CD8-positive, alpha-beta memory T cell (primary cell): ENCODE measurements around the gene ADRA2C. TPM values are rescaled to one million over a fixed set of nuclear protein-coding genes. Genes with fewer than 3 reads are reported as not detected.

Experiments used
- CTCF ChIA-PET: fragments of 350-600 bp; sonication (Branson Sonifier 250); formaldehyde crosslinking; loops from one replicate; lab custom pipeline; 2021; ENCODE audit warnings: antibody characterized with exemption; lab: Charles Lee
- POLR2A ChIA-PET: fragments of 350-600 bp; sonication (Branson Sonifier 250); formaldehyde crosslinking; loops from one replicate; lab custom pipeline; 2021; ENCODE audit warnings: antibody characterized with exemption; lab: Charles Lee
- DNase-seq, 5 donors: peaks; one replicate each; pipeline versions ENCODE4 v3.0.0 to v3.0.0-alpha.2; 2020 to 2022; ENCODE audit warnings: mixed read lengths in 1 of 5
- H3K27ac ChIP-seq: one replicate; pipeline ENCODE4 v1.7.0; 2013; ENCODE audit warnings: low read depth, mild to moderate bottlenecking, low read length, moderate library complexity
- H3K27me3 ChIP-seq: 2 replicates; pipeline ENCODE4 v1.7.0; 2013; ENCODE audit warnings: low read length, mild to moderate bottlenecking; ENCODE audit not compliant: insufficient read depth, poor library complexity, severe bottlenecking
- H3K36me3 ChIP-seq: 2 replicates; pipeline ENCODE4 v1.7.0; 2013; ENCODE audit warnings: mild to moderate bottlenecking, low read length, moderate library complexity; ENCODE audit not compliant: insufficient read depth
- H3K4me1 ChIP-seq: 2 replicates; pipeline ENCODE4 v1.7.0; 2013; ENCODE audit warnings: mild to moderate bottlenecking, low read length, moderate library complexity; ENCODE audit not compliant: insufficient read depth
- H3K4me3 ChIP-seq: 2 replicates; pipeline ENCODE4 v1.7.0; 2013; ENCODE audit warnings: mild to moderate bottlenecking, low read length
- H3K9me3 ChIP-seq: 2 replicates; pipeline ENCODE4 v1.7.0; 2013; ENCODE audit warnings: mild to moderate bottlenecking, low read length
- H3K27ac Mint-ChIP-seq, 8 donors: one replicate each; pipeline ENCODE4 v1.8.0; 2020 to 2021; ENCODE audit warnings: mixed read lengths in 8 of 8, mild to moderate bottlenecking in 6 of 8, inconsistent platforms in 3 of 8, moderate library complexity in 3 of 8
- H3K27me3 Mint-ChIP-seq, 2 donors: one replicate each; pipeline ENCODE4 v1.8.0; 2020 to 2021; ENCODE audit warnings: mixed read lengths in 2 of 2, mild to moderate bottlenecking in 1 of 2, moderate library complexity in 1 of 2
- H3K36me3 Mint-ChIP-seq, 3 donors: one replicate each; pipeline ENCODE4 v1.8.0; 2020 to 2021; ENCODE audit warnings: mixed read lengths in 3 of 3, inconsistent platforms in 1 of 3, mild to moderate bottlenecking in 1 of 3
- H3K4me1 Mint-ChIP-seq, 3 donors: one replicate each; pipeline ENCODE4 v1.8.0; 2020 to 2021; ENCODE audit warnings: mixed read lengths in 3 of 3, inconsistent platforms in 1 of 3, mild to moderate bottlenecking in 1 of 3
- H3K4me3 Mint-ChIP-seq, 7 donors: one replicate each; pipeline ENCODE4 v1.8.0; 2020 to 2021; ENCODE audit warnings: mixed read lengths in 7 of 7, mild to moderate bottlenecking in 6 of 7, moderate library complexity in 4 of 7, inconsistent platforms in 2 of 7
- H3K9me3 Mint-ChIP-seq, 5 donors: one replicate each; pipeline ENCODE4 v1.8.0; 2020 to 2022; ENCODE audit warnings: mixed read lengths in 5 of 5, mild to moderate bottlenecking in 3 of 5, moderate library complexity in 2 of 5, inconsistent platforms in 1 of 5
- polyA plus RNA-seq: library from polyadenylated mRNA; unstranded; fragments of 300-500 nt; fragmentation: Illumina TruSeq; gene quantifications from one replicate; pipeline ENCODE4 v1.2.3, GENCODE V29; 2021
- total RNA-seq, 2 experiments: library from RNA; stranded (reverse); gene quantifications; one replicate each; pipeline ENCODE4 v1.2.3, GENCODE V29; 2021

ADRA2C gene
- total and polyA plus RNA-seq, 3 experiments from 2014 or later: not detected

DNA sequence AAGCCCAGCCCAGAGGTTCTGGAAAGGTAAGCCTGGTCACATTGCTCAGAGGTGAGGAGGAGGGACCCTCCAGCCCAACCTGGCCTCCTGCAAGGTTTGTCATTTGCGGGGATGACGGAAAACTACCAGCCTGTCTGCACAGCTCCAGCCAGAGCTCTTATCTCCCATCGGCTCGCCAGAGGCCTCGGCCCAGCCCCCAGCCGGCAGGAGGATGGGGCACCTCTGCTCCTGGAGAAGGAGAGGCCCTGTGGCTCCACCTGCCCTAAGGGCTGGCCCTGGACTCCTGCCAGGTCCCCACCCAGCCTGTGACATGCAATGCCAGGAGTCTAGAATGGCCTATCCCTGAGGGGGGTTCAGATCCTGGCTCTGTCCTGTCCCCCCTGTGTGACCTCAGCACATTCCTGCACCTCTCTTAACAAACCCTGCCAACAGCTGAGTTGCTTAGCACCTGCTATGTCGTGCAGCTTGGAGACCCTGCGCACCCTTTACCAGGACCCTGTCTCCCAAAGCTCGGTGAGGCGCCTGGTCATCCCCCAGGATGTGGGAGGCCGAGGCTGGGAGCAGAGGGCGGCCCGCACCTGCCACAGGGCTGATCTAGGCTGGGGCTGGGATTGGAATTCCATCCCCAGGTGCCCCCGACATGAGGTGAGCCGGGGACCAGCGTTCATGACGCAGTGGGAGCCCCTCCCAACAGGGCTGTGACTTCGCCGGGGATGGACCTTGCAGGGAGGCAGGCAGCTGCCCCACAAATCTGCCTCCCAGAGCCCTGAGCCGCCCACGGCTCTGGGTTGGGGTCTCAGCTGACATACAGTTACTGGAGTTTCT is 14.4 kb downstream of the ADRA2C start:
- ChIA-PET CTCF (no interaction called here), POLR2A (no interaction called here)
- H3K27me3 Mint-ChIP-seq: peaks cover 4 to 7% of the 10 kb centered on the region in 2 donors
- Histone ChIP-seq H3K4me3 (no peak overlapping the region), H3K36me3 (no peaks in the 10 kb centered on the region), H3K9me3 (no peaks in the 10 kb centered on the region), H3K4me1 (no peaks in the 10 kb centered on the region), H3K27me3 (no peaks in the 10 kb centered on the region), H3K27ac (no peak overlapping the region)
- no peak overlapping the region for H3K4me3 Mint-ChIP-seq
- no peaks in the 10 kb centered on the region for H3K4me1 Mint-ChIP-seq
- peaks cover 0 to 2% (median 0%) of the 10 kb centered on the region in 5 donors for H3K9me3 Mint-ChIP-seq
- H3K27ac Mint-ChIP-seq: peak overlapping the region in 1 of 8 donors; percentile 50
- DNase-seq: no peak
- H3K36me3 Mint-ChIP-seq: no peaks in the 10 kb centered on the region

DNA sequence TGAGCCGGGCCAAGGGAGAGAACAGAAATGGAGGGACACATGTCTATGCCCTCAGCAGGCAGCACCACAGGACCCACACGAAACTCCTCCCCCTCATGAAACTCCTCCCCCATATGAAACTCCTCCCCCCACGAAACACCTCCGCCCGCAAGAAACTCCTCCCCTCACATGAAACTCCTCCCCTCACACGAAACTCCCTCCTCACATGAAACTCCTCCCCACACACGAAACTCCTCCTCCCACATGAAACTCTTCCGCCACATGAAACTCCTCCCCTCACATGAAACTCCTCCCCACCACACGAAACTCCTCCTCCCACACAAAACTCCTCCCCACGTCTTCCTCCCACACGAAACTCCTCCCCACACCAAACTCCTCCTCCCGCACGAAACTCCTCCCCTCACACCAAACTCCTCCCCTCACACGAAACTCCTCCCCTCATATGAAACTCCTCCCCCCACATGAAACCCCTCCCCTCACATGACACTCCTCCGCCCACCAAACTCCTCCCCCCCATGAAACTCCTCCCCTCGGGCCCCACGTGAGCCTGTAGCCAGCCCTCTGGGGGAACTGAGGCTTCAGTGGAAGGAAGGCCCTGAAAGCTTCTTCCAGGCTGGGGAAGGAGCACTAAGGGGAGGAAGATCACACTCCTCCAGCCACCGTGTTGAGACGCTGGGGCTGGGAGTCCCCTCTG is 15.2 kb downstream of the ADRA2C start:
- no peaks in the 10 kb centered on the region for H3K27me3 ChIP-seq

DNA sequence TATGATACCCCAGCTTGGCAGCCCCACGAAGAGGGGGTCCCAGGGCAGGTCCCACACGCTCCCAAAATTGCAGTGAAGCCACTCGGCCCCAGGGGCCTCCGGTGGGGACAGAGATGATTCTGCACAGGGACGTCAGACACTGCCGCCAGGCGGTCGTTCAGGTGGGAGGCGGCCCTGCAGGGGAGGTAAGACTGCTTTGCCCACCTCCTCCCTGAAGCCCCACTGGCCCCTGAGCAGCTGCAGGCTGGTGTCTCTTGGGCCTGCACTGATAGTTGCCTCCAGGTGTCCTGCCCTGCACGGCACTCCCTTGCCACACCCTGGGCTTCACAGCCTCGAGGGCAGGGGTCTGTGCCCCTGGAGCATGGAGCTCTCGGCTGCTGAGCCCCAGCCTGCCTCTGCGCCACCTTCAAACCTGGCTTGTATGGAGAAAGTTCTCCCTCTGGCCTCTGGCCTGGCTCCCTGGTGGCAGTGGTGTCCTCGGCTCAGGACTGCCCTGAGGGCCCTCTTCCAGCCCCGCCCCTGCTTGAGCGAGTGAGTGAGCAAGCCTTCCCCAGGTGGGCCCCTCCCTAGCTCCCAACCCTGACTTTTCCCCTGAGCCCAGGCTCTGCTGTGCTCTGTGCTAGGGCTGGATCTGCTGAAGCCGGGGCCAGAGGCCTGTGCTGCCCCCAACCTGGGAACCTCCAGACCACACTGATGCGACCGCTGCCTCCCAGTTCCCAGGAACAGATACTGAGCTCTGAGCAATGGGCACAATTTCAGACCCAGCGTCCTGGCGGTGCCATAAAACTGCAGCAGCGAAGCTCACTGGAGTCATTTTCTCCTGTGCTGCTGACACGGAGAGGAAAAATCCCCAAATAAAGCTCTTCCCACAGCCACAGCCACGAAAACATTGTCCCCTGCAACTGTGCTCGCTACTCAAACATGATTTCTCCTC is 16.1 kb downstream of the ADRA2C start:
- no peak overlapping the region for H3K4me3 Mint-ChIP-seq
- Histone ChIP-seq H3K4me3 (no peak overlapping the region), H3K27me3 (no peaks in the 10 kb centered on the region), H3K9me3 (no peaks in the 10 kb centered on the region), H3K36me3 (no peaks in the 10 kb centered on the region), H3K27ac (no peak overlapping the region), H3K4me1 (no peaks in the 10 kb centered on the region)
- H3K27ac Mint-ChIP-seq: no peak overlapping the region
- peaks cover 4 to 7% of the 10 kb centered on the region in 2 donors for H3K27me3 Mint-ChIP-seq
- peaks cover 0 to 2% (median 0%) of the 10 kb centered on the region in 5 donors for H3K9me3 Mint-ChIP-seq
- ChIA-PET CTCF (no interaction called here), POLR2A (no interaction called here)
- H3K4me1 Mint-ChIP-seq: no peaks in the 10 kb centered on the region
- DNase-seq: no peak
- H3K36me3 Mint-ChIP-seq: no peaks in the 10 kb centered on the region

More for the DNA sequence above, 15.2 kb downstream of the ADRA2C start:
- Histone ChIP-seq H3K4me1 (no peaks in the 10 kb centered on the region), H3K36me3 (no peaks in the 10 kb centered on the region), H3K27ac (no peak overlapping the region), H3K4me3 (no peak overlapping the region), H3K9me3 (no peaks in the 10 kb centered on the region)
- ChIA-PET POLR2A (no interaction called here), CTCF (no interaction called here)
- no peaks in the 10 kb centered on the region for H3K4me1 Mint-ChIP-seq
- no peak overlapping the region for H3K27ac Mint-ChIP-seq
- H3K36me3 Mint-ChIP-seq: no peaks in the 10 kb centered on the region
- no peak for DNase-seq
- H3K27me3 Mint-ChIP-seq: peaks cover 4 to 7% of the 10 kb centered on the region in 2 donors
- peaks cover 0 to 2% (median 0%) of the 10 kb centered on the region in 5 donors for H3K9me3 Mint-ChIP-seq
- no peak overlapping the region for H3K4me3 Mint-ChIP-seq

DNA sequence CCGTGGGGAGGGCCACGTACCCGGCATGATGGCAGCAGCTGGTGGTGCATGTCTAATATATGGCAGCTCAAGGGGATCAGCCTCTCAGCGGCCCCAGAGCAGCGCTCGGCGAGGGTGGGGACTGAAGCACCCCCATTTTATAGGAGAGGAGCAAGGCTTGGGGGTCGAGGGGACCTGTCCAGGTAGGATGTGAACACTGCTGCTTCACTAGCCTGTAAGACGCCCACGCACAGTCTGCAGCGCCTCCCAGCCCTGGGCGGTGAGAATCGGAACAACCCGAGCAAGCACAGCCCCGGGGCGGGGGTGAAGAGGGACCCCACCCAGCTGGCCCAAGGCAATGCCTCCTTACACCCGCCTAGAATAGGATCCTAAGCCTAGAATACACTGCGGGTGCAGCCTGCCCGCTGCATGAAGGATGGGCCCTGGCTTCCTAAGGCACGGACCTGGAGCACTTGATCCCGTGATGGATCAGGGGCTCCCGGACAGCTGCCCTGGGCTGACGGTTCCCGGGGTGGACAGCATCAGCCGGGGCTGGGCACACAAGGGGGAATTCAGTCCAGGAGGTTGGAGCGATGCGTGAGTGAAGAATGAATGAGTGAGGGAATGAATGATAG is 17.6 kb downstream of the ADRA2C start:
- no peaks in the 10 kb centered on the region for H3K27me3 ChIP-seq
- no peaks in the 10 kb centered on the region for H3K9me3 Mint-ChIP-seq
- H3K27ac ChIP-seq: no peak overlapping the region
- no peaks in the 10 kb centered on the region for H3K9me3 ChIP-seq
- no peak overlapping the region for H3K4me3 ChIP-seq
- no peak overlapping the region for H3K27ac Mint-ChIP-seq
- no peak for DNase-seq
- peaks cover 0 to 7% of the 10 kb centered on the region in 2 donors for H3K27me3 Mint-ChIP-seq
- H3K36me3 Mint-ChIP-seq: no peaks in the 10 kb centered on the region
- H3K4me1 Mint-ChIP-seq: no peaks in the 10 kb centered on the region
- ChIA-PET CTCF (no interaction called here), POLR2A (no interaction called here)
- H3K4me1 ChIP-seq: no peaks in the 10 kb centered on the region
- no peak overlapping the region for H3K4me3 Mint-ChIP-seq
- no peaks in the 10 kb centered on the region for H3K36me3 ChIP-seq

DNA sequence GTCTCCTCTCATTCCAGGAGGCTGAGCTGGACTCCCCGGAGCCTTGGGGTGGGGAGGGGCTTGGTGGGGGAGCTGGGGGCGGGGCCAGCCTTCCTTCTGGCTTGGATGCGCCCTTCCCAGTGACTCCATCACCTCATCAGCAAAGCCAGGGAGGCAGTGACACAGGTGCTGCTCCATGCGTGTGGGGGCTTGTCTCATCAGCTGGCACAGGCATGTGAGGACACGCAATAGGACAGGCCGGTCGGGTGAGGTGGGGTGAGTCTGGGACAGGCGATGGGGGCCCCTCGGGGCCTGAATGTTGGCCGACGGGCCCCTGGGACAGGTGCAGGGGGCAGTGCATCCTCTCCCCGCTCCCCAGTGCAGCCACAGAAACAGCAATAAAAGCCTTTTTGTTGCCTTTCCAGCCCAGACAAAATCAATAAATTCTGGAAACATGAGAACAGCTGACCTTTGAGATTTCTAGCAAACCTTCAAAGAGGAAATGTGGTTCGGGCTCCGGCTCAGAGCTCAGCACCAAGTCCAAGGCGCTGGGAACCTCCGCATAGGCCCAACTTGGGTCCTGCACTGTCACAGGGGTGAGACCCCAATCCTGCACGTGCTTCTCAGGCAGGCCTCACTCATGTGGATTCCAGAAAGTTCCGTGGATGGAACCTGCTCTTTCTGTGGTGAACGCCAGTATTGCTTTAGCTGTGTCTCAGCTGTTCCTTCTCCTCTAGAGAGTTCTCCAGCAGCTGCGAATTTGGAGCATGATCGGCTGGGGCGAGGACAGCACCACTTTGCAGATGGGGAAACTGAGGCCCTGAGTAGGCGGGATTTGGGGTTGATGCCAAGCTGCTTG is 18.5 kb downstream of the ADRA2C start:
- H3K27ac Mint-ChIP-seq: no peak overlapping the region
- CTCF ChIA-PET: no interaction called here

DNA sequence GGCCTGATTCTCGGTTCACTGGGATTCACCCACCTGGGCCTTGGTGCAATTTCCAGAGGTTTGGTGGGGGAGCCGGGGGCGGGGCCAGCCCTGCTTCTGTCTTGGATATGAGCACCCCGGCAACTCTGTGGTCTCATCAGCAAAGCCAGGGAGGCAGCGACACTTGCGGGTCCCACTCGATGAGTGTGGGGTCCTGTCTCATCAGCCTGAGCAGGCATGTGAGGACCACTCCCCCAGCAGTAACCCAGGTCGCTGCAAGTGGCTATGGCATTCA is 19.0 kb downstream of the ADRA2C start:
- Mint-ChIP-seq H3K9me3 (no peaks in the 10 kb centered on the region), H3K36me3 (no peaks in the 10 kb centered on the region), H3K27me3 (peaks cover 1 to 7% of the 10 kb centered on the region in 2 donors), H3K4me3 (no peak overlapping the region), H3K4me1 (no peaks in the 10 kb centered on the region), H3K27ac (no peak overlapping the region)
- Histone ChIP-seq H3K27ac (no peak overlapping the region), H3K27me3 (no peaks in the 10 kb centered on the region), H3K4me1 (no peaks in the 10 kb centered on the region), H3K4me3 (no peak overlapping the region), H3K36me3 (no peaks in the 10 kb centered on the region), H3K9me3 (no peaks in the 10 kb centered on the region)
- ChIA-PET POLR2A (no interaction called here), CTCF (no interaction called here)
- no peak for DNase-seq

More for the DNA sequence above, 18.5 kb downstream of the ADRA2C start:
- Mint-ChIP-seq H3K9me3 (no peaks in the 10 kb centered on the region), H3K36me3 (no peaks in the 10 kb centered on the region), H3K27me3 (peaks cover under 1 to 7% of the 10 kb centered on the region in 2 donors), H3K4me3 (no peak overlapping the region), H3K4me1 (no peaks in the 10 kb centered on the region)
- no peaks in the 10 kb centered on the region for H3K4me1 ChIP-seq
- H3K27ac ChIP-seq: no peak overlapping the region
- POLR2A ChIA-PET: no interaction called here
- no peaks in the 10 kb centered on the region for H3K36me3 ChIP-seq
- no peak for DNase-seq
- no peak overlapping the region for H3K4me3 ChIP-seq
- no peaks in the 10 kb centered on the region for H3K9me3 ChIP-seq
- H3K27me3 ChIP-seq: no peaks in the 10 kb centered on the region

DNA sequence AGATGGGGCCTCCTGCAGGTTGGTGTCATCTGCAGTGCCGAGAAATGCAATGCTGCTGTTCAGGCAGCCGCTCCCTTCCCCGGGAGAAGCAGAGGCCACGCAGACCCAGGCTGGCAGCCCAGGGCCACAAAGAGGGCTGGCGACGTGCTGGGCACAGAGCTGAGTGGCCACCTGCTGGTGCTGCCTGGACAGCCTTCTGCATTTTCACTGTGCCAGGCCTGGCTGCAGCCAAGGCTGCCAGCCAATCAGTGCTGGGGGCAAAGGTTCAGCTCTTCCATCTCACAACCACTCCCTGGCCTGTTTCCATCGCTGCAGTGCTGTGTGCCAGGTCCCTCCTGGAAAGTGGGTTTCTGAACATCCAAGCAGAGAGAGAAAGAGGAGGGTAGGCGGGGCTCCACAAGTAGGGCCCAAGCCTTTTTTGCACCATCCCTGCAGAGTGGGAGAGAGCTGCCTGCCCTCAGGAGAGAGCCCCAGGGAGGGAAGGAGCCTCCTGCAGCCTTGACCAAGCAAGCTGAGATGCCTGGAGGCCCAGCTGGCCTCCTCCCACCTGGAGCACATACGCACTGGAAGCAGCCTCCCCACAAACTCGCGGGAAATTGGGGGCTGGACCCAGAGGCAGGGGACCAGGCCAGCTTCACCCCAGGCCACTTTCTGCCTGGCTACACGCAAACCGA is 20.1 kb downstream of the ADRA2C start:
- POLR2A ChIA-PET: no interaction called here
- Histone ChIP-seq H3K9me3 (no peaks in the 10 kb centered on the region), H3K36me3 (no peaks in the 10 kb centered on the region), H3K4me3 (no peak overlapping the region), H3K4me1 (no peaks in the 10 kb centered on the region), H3K27me3 (no peaks in the 10 kb centered on the region), H3K27ac (no peak overlapping the region)
- Mint-ChIP-seq H3K4me3 (no peak overlapping the region), H3K36me3 (no peaks in the 10 kb centered on the region), H3K27me3 (peaks cover 1 to 16% of the 10 kb centered on the region in 2 donors), H3K27ac (no peak overlapping the region), H3K9me3 (no peaks in the 10 kb centered on the region), H3K4me1 (no peaks in the 10 kb centered on the region)
- DNase-seq: no peak
- CTCF ChIA-PET: no interaction called here
